Cardiac fibroblast (primary cell): Measurements from ENCODE around the gene MAN1C1.

ENCODE experiments used
- DNase-seq, 2 donors: peaks; one replicate each; pipeline versions ENCODE4 v3.0.0 to v3.0.0-alpha.2; 2010; ENCODE audit warnings: low read depth in 2 of 2
- H3K4me3 ChIP-seq, 2 donors: replicated peaks in 1 of 2; 1 replicate in 1 of 2; 2 replicates in 1 of 2; pipeline ENCODE4 v1.5.1; 2011; ENCODE audit warnings: low read depth in 2 of 2, low read length in 2 of 2, mild to moderate bottlenecking in 2 of 2, moderate library complexity in 1 of 2
- TF ChIP-seq, protein P1 (sequence below): IDR thresholded peaks from one replicate; pipeline ENCODE4 v1.5.1; 2011; ENCODE audit warnings: low read depth, mild to moderate bottlenecking, low read length, inconsistent platforms

Gene MAN1C1

GRCh38 chr1:25575191-25575590, 41.4 kb upstream of the MAN1C1 start:
- TF ChIP-seq, protein P1, sequence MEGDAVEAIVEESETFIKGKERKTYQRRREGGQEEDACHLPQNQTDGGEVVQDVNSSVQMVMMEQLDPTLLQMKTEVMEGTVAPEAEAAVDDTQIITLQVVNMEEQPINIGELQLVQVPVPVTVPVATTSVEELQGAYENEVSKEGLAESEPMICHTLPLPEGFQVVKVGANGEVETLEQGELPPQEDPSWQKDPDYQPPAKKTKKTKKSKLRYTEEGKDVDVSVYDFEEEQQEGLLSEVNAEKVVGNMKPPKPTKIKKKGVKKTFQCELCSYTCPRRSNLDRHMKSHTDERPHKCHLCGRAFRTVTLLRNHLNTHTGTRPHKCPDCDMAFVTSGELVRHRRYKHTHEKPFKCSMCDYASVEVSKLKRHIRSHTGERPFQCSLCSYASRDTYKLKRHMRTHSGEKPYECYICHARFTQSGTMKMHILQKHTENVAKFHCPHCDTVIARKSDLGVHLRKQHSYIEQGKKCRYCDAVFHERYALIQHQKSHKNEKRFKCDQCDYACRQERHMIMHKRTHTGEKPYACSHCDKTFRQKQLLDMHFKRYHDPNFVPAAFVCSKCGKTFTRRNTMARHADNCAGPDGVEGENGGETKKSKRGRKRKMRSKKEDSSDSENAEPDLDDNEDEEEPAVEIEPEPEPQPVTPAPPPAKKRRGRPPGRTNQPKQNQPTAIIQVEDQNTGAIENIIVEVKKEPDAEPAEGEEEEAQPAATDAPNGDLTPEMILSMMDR, result no peak
- H3K4me3 ChIP-seq, result no peak overlapping the region
- DNase-seq, result no peak

DNA sequence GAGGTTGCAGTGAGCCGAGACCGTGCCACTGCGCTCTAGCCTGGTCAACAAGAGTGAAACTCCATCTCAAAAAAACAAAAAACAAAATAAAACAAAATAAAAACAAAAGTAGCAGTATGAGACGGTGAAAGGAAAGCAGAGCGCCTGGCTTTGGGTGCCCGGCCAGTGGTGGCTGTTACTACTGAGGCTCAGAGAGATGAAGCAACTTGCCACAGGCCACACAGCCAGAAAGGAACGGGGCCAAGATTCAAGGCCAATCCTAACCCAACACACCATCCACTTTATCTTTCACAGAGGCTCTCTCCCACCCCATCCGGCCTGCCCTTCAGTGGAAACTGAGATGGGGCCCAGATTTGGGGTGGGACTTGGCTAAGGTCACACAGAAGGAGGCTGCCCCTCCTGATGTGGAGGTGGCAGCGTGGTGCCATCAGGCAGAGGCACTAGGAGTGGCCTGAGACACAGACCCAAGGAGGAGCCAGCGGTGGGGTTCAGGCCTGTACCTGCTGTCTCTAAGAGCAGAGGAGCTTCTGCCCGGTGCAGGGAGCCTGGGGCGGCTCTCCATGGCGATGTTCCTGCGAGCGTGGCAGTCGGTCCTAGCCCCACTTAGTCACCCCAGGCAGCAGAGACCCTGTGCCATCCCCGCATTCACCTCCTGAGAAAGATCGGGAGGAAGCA, 40.0 kb upstream of the MAN1C1 start:
- no peak overlapping the region for H3K4me3 ChIP-seq
- DNase-seq, result no peak
- TF ChIP-seq, protein P1, result no peak

GRCh38 chr1:25577134-25577920, 39.3 kb upstream of the MAN1C1 start:
- TF ChIP-seq, protein P1, result no peak
- H3K4me3 ChIP-seq, result no peak overlapping the region
- DNase-seq, result no peak

DNA sequence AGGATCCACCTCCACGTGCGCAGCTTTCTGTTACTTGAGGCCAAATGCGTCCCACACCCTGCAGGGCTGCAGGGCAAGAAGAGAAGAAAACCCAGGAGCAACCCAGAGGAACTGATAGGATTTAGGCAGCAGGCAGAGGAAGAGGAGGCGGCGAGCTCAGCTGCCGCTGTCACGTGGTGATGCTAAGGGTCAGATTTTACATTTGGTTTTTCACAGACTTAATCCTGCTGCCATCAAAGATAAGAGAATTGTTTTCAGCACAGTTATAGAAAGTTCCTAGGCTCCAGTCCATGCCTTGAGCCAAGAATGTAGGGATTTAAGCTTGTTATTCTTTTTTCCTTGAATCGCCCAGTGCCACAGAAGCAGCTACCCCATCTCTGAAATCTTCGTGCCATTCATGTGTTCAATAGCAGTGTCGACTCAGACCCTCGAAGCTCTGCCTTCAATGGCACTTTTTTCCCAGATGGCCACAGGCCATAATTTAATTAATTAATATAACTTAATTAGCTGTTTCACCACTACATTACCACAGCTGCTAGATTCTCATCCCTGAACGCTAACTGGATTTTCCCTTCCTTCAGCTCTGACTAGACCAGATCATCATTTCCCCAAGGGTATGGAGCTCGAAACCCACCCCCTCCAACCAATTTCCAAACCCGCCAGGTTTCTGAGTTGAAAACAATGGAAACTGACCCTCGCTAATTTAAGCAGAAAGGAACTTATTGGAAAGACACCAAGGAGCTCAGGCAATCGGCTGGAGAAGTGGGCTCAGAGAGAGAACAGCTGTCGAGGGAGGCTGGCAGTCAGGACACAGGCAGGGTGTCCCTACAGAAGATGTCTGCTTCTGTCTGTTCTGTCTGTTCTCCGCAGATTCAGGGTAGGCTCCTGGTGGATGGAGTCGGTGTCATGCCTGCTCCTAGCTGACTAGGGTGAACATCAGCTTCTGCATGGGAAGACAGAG, 37.0 kb upstream of the MAN1C1 start:
- no peak overlapping the region for H3K4me3 ChIP-seq
- no peak for DNase-seq
- TF ChIP-seq, protein P1, result no peak

DNA sequence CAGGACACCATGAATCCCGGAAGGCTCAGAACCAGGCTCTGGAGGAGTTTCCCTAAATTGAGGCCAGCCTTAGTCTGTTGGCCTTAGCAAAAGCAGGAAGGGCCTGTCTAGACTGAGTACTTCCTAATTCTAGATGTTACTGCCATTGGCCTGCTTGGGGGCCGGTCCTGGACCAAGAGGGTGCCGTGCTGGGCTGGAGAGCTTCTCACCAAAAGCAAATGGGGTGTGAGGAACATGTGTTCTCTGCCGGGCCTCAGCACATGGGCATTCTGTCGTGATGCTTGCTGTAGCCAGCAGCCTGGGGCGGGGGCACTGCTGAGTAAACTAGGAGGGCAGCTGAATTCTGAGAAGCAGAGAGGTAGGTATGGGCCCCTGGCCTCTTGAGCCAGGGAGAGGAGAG, 35.7 kb upstream of the MAN1C1 start:
- no peak for DNase-seq
- TF ChIP-seq, protein P1, result no peak
- H3K4me3 ChIP-seq, result no peak overlapping the region

DNA sequence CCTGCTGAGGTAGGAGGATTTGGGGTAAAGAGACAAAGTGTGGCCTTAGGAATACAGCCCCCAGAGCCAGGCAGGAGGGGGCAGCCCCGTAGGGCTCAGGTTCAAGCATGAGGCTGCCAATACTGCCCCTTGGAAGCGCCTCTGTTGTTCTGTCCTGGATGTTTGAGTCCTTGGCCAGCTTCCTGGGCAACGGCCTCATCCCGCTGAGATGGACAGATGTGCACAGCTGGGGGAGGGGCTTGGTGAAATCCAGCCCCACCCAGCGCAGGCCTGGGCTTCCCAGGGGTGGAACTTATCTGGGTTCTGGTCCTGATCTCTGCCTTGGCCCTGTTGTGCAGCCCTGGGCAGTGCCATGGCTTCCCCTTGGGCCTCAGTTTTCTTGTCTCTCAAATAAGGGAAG, 34.8 kb upstream of the MAN1C1 start:
- DNase-seq, result no peak
- no peak overlapping the region for H3K4me3 ChIP-seq
- TF ChIP-seq, protein P1, result no peak
